Fibroblast of skin of left quadriceps (primary cell): ENCODE measurements around the gene LAPTM5.

Experiments
- DNase-seq, 2 experiments: peaks; one replicate each; pipeline ENCODE4 v3.0.0-alpha.2; 2013; ENCODE audit warnings: low read depth in 2 of 2

The LAPTM5 gene

GRCh38 chr1:30730346-30731108 is 27.0 kb downstream of the LAPTM5 start:
- no peak for DNase-seq

- no peak for DNase-seq
Observed at GRCh38 chr1:30729901-30730300, 27.7 kb downstream of the LAPTM5 start.

GRCh38 chr1:30728832-30729638 is 28.5 kb downstream of the LAPTM5 start:
- no peak for DNase-seq

- DNase-seq, result no peak
Observed at GRCh38 chr1:30728340-30728739, 29.2 kb downstream of the LAPTM5 start.

- peak; percentile 20 to 23 for DNase-seq
Observed at GRCh38 chr1:30727824-30728223, 29.8 kb downstream of the LAPTM5 start.

GRCh38 chr1:30726773-30727684 is 30.5 kb downstream of the LAPTM5 start:
- DNase-seq, result no peak

GRCh38 chr1:30726236-30726635 is 31.3 kb downstream of the LAPTM5 start:
- no peak for DNase-seq

GRCh38 chr1:30725450-30726095 is 32.0 kb downstream of the LAPTM5 start:
- no peak for DNase-seq

GRCh38 chr1:30724655-30725421 is 32.7 kb downstream of the LAPTM5 start:
- no peak for DNase-seq

GRCh38 chr1:30724175-30724574 is 33.4 kb downstream of the LAPTM5 start:
- DNase-seq, result no peak

GRCh38 chr1:30723331-30723755 is 34.2 kb downstream of the LAPTM5 start, which contains the start of gene MATN1:
MATN1 (minus strand) TSS chr1:30723585; CDS start chr1:30723551, 34 bp downstream.
- no peak for DNase-seq

- DNase-seq, result no peak
Observed at GRCh38 chr1:30721812-30722537, 35.6 kb downstream of the LAPTM5 start.

- DNase-seq, result no peak
Observed at GRCh38 chr1:30721341-30721793, 36.2 kb downstream of the LAPTM5 start.

- DNase-seq, result no peak
Observed at GRCh38 chr1:30720271-30721223, 37.0 kb downstream of the LAPTM5 start.

GRCh38 chr1:30719406-30720270 is 37.9 kb downstream of the LAPTM5 start:
- DNase-seq, result no peak

- peak; percentile 94 to 95 for DNase-seq
Observed at GRCh38 chr1:30718636-30719405, 38.8 kb downstream of the LAPTM5 start.
